IMR-90 (cell line): ENCODE results near the gene SRSF2. TPM values are rescaled to one million over a fixed set of nuclear protein-coding genes. Genes with fewer than 3 reads are reported as not detected.

ENCODE experiments used
- ATAC-seq: fragments of 200-7000 bp; cut with Tn5 transposase; 2 replicates; pipeline ENCODE4 v1.9.1; 2020; ENCODE audit warnings: low read depth, mild to moderate bottlenecking, moderate library complexity
- BruUV-seq: library from RNA; stranded (reverse); fragments of 400-500 nt; replicated peaks from 2 replicates; lab custom pipeline; 2021; lab: Mats Ljungman, UMichigan
- CTCF ChIA-PET: fragments of 300-600 bp; formaldehyde crosslinking; extraction: SDS; loops from one replicate; lab custom pipeline; 2021; ENCODE audit warnings: antibody characterized with exemption; lab: Yijun Ruan, JAX
- POLR2A ChIA-PET: fragments of 300-600 bp; sonication (Branson Sonifier 250); formaldehyde crosslinking; loops from one replicate; lab custom pipeline; 2022; ENCODE audit warnings: antibody characterized with exemption; ENCODE audit not compliant: unreplicated experiment; lab: Charles Lee
- DNase-seq: peaks from one replicate; pipeline ENCODE4 v3.0.0; 2013
- H2AFZ ChIP-seq: replicated peaks from 2 replicates; pipeline ENCODE3; 2013; ENCODE audit warnings: low read length, mild to moderate bottlenecking; ENCODE audit not compliant: poor library complexity
- H2AK5ac ChIP-seq: 2 replicates; pipeline ENCODE4 v1.6.1; 2013; ENCODE audit warnings: low read depth, low read length, inconsistent platforms
- H2AK9ac ChIP-seq: replicated peaks from 2 replicates; pipeline ENCODE3; 2013; ENCODE audit warnings: mild to moderate bottlenecking, low read depth, low read length, moderate library complexity; ENCODE audit not compliant: poor library complexity
- H2BK120ac ChIP-seq: 2 replicates; pipeline ENCODE4 v1.6.1; 2013; ENCODE audit warnings: low read depth, low read length, inconsistent platforms
- H2BK15ac ChIP-seq: 3 replicates; pipeline ENCODE4 v1.6.1; 2013; ENCODE audit warnings: low read depth, low read length, inconsistent platforms
- H2BK20ac ChIP-seq: 2 replicates; pipeline ENCODE4 v1.6.1; 2013; ENCODE audit warnings: low read depth, mild to moderate bottlenecking, inconsistent platforms, low read length, moderate library complexity
- H2BK5ac ChIP-seq: 2 replicates; pipeline ENCODE4 v1.6.1; 2013; ENCODE audit warnings: mild to moderate bottlenecking, low read depth, low read length, inconsistent platforms; ENCODE audit not compliant: poor library complexity, severe bottlenecking
- H3K14ac ChIP-seq: replicated peaks from 2 replicates; pipeline ENCODE4 v1.6.1; 2013; ENCODE audit warnings: low read depth, low read length, inconsistent platforms
- H3K18ac ChIP-seq: 2 replicates; pipeline ENCODE4 v1.6.1; 2013; ENCODE audit warnings: low read depth, low read length, control low read depth
- H3K23ac ChIP-seq: 2 replicates; pipeline ENCODE4 v1.6.1; 2013; ENCODE audit warnings: low read depth, low read length, inconsistent platforms
- H3K27ac ChIP-seq: 2 replicates; pipeline ENCODE4 v1.5.1; 2013; ENCODE audit warnings: mild to moderate bottlenecking, control low read depth, low read length; ENCODE audit not compliant: insufficient read depth
- H3K27me3 ChIP-seq: 2 replicates; pipeline ENCODE4 v1.6.1; 2013; ENCODE audit warnings: low read length; ENCODE audit not compliant: control insufficient read depth, insufficient read depth
- H3K36me3 ChIP-seq: 2 replicates; pipeline ENCODE4 v1.6.1; 2013; ENCODE audit warnings: low read length, mixed read lengths; ENCODE audit not compliant: control insufficient read depth, insufficient read depth
- H3K4ac ChIP-seq: 2 replicates; pipeline ENCODE4 v1.6.1; 2013; ENCODE audit warnings: low read depth, low read length, inconsistent platforms
- H3K4me1 ChIP-seq: 2 replicates; pipeline ENCODE4 v1.6.1; 2013; ENCODE audit warnings: low read length, mixed read lengths; ENCODE audit not compliant: control insufficient read depth, insufficient read depth
- H3K4me2 ChIP-seq: 2 replicates; pipeline ENCODE4 v1.6.1; 2013; ENCODE audit warnings: low read depth, mild to moderate bottlenecking, control low read depth, low read length, moderate library complexity
- H3K4me3 ChIP-seq: 2 replicates; pipeline ENCODE4 v1.5.1; 2013; ENCODE audit warnings: low read depth, mild to moderate bottlenecking, control low read depth, low read length, moderate library complexity; ENCODE audit not compliant: insufficient read depth
- H3K56ac ChIP-seq: 2 replicates; pipeline ENCODE4 v1.6.1; 2013; ENCODE audit warnings: low read length, inconsistent platforms; ENCODE audit not compliant: insufficient read depth; ENCODE audit errors: extremely low read depth
- H3K79me1 ChIP-seq, 2 experiments: 2 replicates each; pipeline ENCODE4 v1.6.1; 2013; ENCODE audit warnings: low read length in 2 of 2, inconsistent platforms in 1 of 2, low read depth in 1 of 2
- H3K9ac ChIP-seq: 2 replicates; pipeline ENCODE4 v1.6.1; 2013; ENCODE audit warnings: low read depth, low read length, control low read depth
- H3K9me1 ChIP-seq: 2 replicates; pipeline ENCODE4 v1.6.1; 2013; ENCODE audit warnings: low read length, inconsistent platforms; ENCODE audit not compliant: insufficient read depth
- H3K9me3 ChIP-seq: 2 replicates; pipeline ENCODE4 v1.6.1; 2013; ENCODE audit warnings: low read length; ENCODE audit not compliant: control insufficient read depth, insufficient read depth
- H4K20me1 ChIP-seq: 2 replicates; pipeline ENCODE4 v1.6.1; 2013; ENCODE audit warnings: low read length, inconsistent platforms; ENCODE audit not compliant: insufficient read depth
- H4K5ac ChIP-seq: 2 replicates; pipeline ENCODE4 v1.6.1; 2013; ENCODE audit warnings: mild to moderate bottlenecking, low read depth, low read length, control low read depth
- H4K8ac ChIP-seq, 2 experiments: 2 replicates each; pipeline ENCODE4 v1.6.1; 2013; ENCODE audit warnings: low read depth in 2 of 2, low read length in 2 of 2, control low read depth in 1 of 2, inconsistent platforms in 1 of 2
- H4K91ac ChIP-seq: 2 replicates; pipeline ENCODE4 v1.6.1; 2013; ENCODE audit warnings: low read depth, low read length, inconsistent platforms; ENCODE audit not compliant: insufficient read depth
- BHLHE40 ChIP-seq: fragments of 150-350 bp; IDR thresholded peaks from 2 replicates; pipeline ENCODE4 v1.6.1; 2016; ENCODE audit warnings: mild to moderate bottlenecking, low read depth, low read length
- CHD1 ChIP-seq: IDR thresholded peaks from 2 replicates; pipeline ENCODE4 v1.6.1; 2012; ENCODE audit warnings: low read depth, low read length, improper control_type of control experiment
- CTCF ChIP-seq: conservative IDR thresholded peaks from 2 replicates; pipeline ENCODE4 v1.5.1; 2012; ENCODE audit warnings: mild to moderate bottlenecking, low read depth, low read length, improper control_type of control experiment
- FOS ChIP-seq: fragments of 150-350 bp; IDR thresholded peaks from 2 replicates; pipeline ENCODE4 v1.6.1; 2016; ENCODE audit warnings: low read depth, low read length
- MAZ ChIP-seq: IDR thresholded peaks from 2 replicates; pipeline ENCODE4 v1.6.1; 2012; ENCODE audit warnings: low read depth, mild to moderate bottlenecking, low read length, improper control_type of control experiment, moderate library complexity, borderline replicate concordance
- MXI1 ChIP-seq: IDR thresholded peaks from 2 replicates; pipeline ENCODE4 v1.6.1; 2012; ENCODE audit warnings: low read depth, mild to moderate bottlenecking, low read length, moderate library complexity, borderline replicate concordance
- NFE2L2 ChIP-seq: fragments of 150-350 bp; IDR thresholded peaks from 2 replicates; pipeline ENCODE4 v1.6.1; 2016; ENCODE audit warnings: low read depth, mild to moderate bottlenecking, low read length
- POLR2A ChIP-seq: IDR thresholded peaks from 2 replicates; pipeline ENCODE4 v1.6.1; 2012; ENCODE audit warnings: mild to moderate bottlenecking, low read depth, low read length
- RAD21 ChIP-seq: IDR thresholded peaks from 2 replicates; pipeline ENCODE4 v1.6.1; 2012; ENCODE audit warnings: low read length, improper control_type of control experiment
- RCOR1 ChIP-seq: IDR thresholded peaks from 2 replicates; pipeline ENCODE4 v1.6.1; 2012; ENCODE audit warnings: mild to moderate bottlenecking, low read length, improper control_type of control experiment; ENCODE audit not compliant: insufficient replicate concordance
- SMC3 ChIP-seq: fragments of 150-350 bp; IDR thresholded peaks from 2 replicates; pipeline ENCODE4 v1.6.1; 2016; ENCODE audit warnings: low read depth, mild to moderate bottlenecking, antibody characterized with exemption, low read length, moderate library complexity
- WGBS, 2 experiments: methylation state at CpG; one replicate each; pipeline versions ENCODE4 v1.1.5 to v1.1.7; 2013; ENCODE audit warnings: missing lambda C conversion rate in 2 of 2; ENCODE audit not compliant: insufficient read length in 1 of 2; ENCODE audit errors: extremely low coverage in 2 of 2; 5-methylcytosine and 5-hydroxymethylcytosine counted together
- dilution Hi-C: fragments of 300-500 bp; cut with HindIII; formaldehyde crosslinking; loops from one replicate; pipeline ENCODE4 v1.14.3; 2018; ENCODE audit warnings: low sequenced_read_pairs; ENCODE audit not compliant: unreplicated experiment
- in situ Hi-C: fragments of 300-500 bp; cut with MboI; formaldehyde crosslinking; loops from 3 replicates; pipeline ENCODE4 v1.14.3; 2019; ENCODE audit warnings: low sequenced_read_pairs, inconsistent platforms, mixed read lengths
- intact Hi-C: fragments of 100-400 bp; cut with micrococcal nuclease; formaldehyde crosslinking; loops from 2 replicates; pipeline ENCODE4 v1.10.0; 2022
- polyA plus RNA-seq, 3 experiments: library from polyadenylated mRNA; depleted of rRNA; stranded (reverse); fragments of >200 nt; gene quantifications; 2 replicates each; pipeline ENCODE4 v1.2.3, GENCODE V29; 2012; ENCODE audit warnings: low replicate concordance in 1 of 3
- total RNA-seq: library from RNA; depleted of rRNA; stranded (reverse); fragments of >200 nt; gene quantifications from 2 replicates; pipeline ENCODE4 v1.2.3, GENCODE V29; 2012
- TF ChIP-seq, protein P1 (sequence below): fragments of 150-350 bp; IDR thresholded peaks from 2 replicates; pipeline ENCODE4 v1.6.1; 2017; ENCODE audit warnings: mild to moderate bottlenecking, antibody characterized with exemption, low read length, low read depth
- TF ChIP-seq, protein P2 (sequence below): fragments of 150-350 bp; IDR thresholded peaks from 2 replicates; pipeline ENCODE4 v1.6.1; 2016; ENCODE audit warnings: low read depth, mild to moderate bottlenecking, low read length, moderate library complexity, borderline replicate concordance

The SRSF2 gene
- total and polyA plus RNA-seq, 2 of the 4 experiments (the other 2 are of a cell fraction): 98.0 to 296 TPM

GRCh38 chr17:76748657-76749056 lies 11.5 kb upstream of the SRSF2 start:
- no peak overlapping the region for H3K18ac ChIP-seq
- H3K4me3 ChIP-seq: no peak overlapping the region
- BruUV-seq: no TSS peak
- TF ChIP-seq, protein P1, sequence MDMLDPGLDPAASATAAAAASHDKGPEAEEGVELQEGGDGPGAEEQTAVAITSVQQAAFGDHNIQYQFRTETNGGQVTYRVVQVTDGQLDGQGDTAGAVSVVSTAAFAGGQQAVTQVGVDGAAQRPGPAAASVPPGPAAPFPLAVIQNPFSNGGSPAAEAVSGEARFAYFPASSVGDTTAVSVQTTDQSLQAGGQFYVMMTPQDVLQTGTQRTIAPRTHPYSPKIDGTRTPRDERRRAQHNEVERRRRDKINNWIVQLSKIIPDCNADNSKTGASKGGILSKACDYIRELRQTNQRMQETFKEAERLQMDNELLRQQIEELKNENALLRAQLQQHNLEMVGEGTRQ: no peak
- TF ChIP-seq POLR2A: no peak
- TF ChIP-seq RCOR1: no peak
- no peak for TF ChIP-seq SMC3
- no peak for TF ChIP-seq MAZ
- TF ChIP-seq FOS: no peak
- TF ChIP-seq, protein P2, sequence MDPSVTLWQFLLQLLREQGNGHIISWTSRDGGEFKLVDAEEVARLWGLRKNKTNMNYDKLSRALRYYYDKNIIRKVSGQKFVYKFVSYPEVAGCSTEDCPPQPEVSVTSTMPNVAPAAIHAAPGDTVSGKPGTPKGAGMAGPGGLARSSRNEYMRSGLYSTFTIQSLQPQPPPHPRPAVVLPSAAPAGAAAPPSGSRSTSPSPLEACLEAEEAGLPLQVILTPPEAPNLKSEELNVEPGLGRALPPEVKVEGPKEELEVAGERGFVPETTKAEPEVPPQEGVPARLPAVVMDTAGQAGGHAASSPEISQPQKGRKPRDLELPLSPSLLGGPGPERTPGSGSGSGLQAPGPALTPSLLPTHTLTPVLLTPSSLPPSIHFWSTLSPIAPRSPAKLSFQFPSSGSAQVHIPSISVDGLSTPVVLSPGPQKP: no peak
- no peak for TF ChIP-seq BHLHE40
- TF ChIP-seq MXI1: no peak
- no peak for TF ChIP-seq RAD21
- TF ChIP-seq NFE2L2: no peak
- TF ChIP-seq CTCF: no peak
- no peak for TF ChIP-seq CHD1
- no peak overlapping the region for H2BK5ac ChIP-seq
- in situ Hi-C loops (no loop called here), intact Hi-C loops (no loop called here), dilution Hi-C loops (no loop called here)
- 0 out of 4 replicates have a peak, but pooled peaks cover 3% of the 10 kb centered on the region in 2 experiments for H3K79me1 ChIP-seq
- H3K36me3 ChIP-seq: peaks cover 27% of the 10 kb centered on the region
- no peaks in the 10 kb centered on the region for H3K27me3 ChIP-seq
- no peak overlapping the region for H4K5ac ChIP-seq
- peaks cover 4% of the 10 kb centered on the region for H3K9me1 ChIP-seq
- ChIA-PET POLR2A (no interaction called here), CTCF (interaction anchor here (0.6 kb wide), 1 partner anchor 9 kb away, joined by 3 read pairs; no protein-coding TSS in a partner anchor)
- H2BK20ac ChIP-seq: no peak overlapping the region
- H3K9me3 ChIP-seq: no peaks in the 10 kb centered on the region; the same call in 1 of the 2 replicates
- H3K56ac ChIP-seq: no peak overlapping the region
- H3K4me2 ChIP-seq: no peak overlapping the region
- no peak overlapping the region for H3K9ac ChIP-seq
- H2AK9ac ChIP-seq: no peak overlapping the region
- H4K91ac ChIP-seq: no peak overlapping the region
- no peaks in the 10 kb centered on the region for H3K4me1 ChIP-seq
- DNase-seq (no peak), ATAC-seq (no peak)
- H2AK5ac ChIP-seq: no peak overlapping the region
- H3K4ac ChIP-seq: no peak overlapping the region
- H4K8ac ChIP-seq: no peak overlapping the region
- no peak overlapping the region for H2BK15ac ChIP-seq
- H3K14ac ChIP-seq: no peak overlapping the region
- H3K23ac ChIP-seq: no peak overlapping the region
- no peak overlapping the region for H2AFZ ChIP-seq
- no peak overlapping the region for H3K27ac ChIP-seq
- WGBS, 2 experiments: no CpG with 5 or more reads among the region's 1 CpG
- H4K20me1 ChIP-seq: no peaks in the 10 kb centered on the region
- no peak overlapping the region for H2BK120ac ChIP-seq
